ENCODE data around the gene IL6R.
"Not testable (repeated sequence)": the region's sequence is repeated elsewhere in the genome, so short reads cannot be mapped to it uniquely, and the experiment has no call there.

DNA sequence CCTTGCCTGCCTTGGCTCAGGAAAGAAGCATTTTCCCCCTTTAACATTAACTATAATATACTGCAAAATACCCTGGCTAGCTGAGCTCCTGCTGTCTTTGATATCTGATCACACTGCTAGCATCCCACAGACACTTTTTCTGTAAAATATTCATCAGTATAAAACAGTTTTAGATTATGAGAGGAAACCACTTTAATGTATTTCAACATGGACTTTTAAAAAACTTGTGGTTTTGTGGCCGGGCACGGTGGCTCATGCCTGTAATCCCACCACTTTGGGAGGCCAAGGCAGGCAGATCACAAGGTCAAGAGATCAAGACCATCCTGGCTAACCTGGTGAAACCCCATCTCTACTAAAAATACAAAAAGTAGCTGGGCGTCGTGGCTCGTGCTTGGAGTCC, 81.6 kb downstream of the IL6R start:
- TF ChIP-seq, protein P1, sequence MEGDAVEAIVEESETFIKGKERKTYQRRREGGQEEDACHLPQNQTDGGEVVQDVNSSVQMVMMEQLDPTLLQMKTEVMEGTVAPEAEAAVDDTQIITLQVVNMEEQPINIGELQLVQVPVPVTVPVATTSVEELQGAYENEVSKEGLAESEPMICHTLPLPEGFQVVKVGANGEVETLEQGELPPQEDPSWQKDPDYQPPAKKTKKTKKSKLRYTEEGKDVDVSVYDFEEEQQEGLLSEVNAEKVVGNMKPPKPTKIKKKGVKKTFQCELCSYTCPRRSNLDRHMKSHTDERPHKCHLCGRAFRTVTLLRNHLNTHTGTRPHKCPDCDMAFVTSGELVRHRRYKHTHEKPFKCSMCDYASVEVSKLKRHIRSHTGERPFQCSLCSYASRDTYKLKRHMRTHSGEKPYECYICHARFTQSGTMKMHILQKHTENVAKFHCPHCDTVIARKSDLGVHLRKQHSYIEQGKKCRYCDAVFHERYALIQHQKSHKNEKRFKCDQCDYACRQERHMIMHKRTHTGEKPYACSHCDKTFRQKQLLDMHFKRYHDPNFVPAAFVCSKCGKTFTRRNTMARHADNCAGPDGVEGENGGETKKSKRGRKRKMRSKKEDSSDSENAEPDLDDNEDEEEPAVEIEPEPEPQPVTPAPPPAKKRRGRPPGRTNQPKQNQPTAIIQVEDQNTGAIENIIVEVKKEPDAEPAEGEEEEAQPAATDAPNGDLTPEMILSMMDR (IDR thresholded peaks at IDR 0.05; ENCODE audit: poor library complexity): not testable (repeated sequence)
- not testable (repeated sequence) for TF ChIP-seq EZH2 (IDR thresholded peaks at IDR 0.05; ENCODE audit: borderline replicate concordance); EZH2phosphoT487 (IDR thresholded peaks at IDR 0.05; ENCODE audit: low read depth, severe bottlenecking, unreplicated experiment)
